Ovary (tissue), 9 donors: ENCODE data around the gene TBC1D7. TPM values are rescaled to one million over a fixed set of nuclear protein-coding genes. Genes with fewer than 3 reads are reported as not detected.

ENCODE experiments used
- DNase-seq, 5 donors: peaks; one replicate each; pipeline ENCODE4 v3.0.0-alpha.2; 2019 to 2020
- H3K27ac ChIP-seq, 2 donors: fragments of 200-600 bp; one replicate each; pipeline versions ENCODE4 v1.5.1 to v1.8.0; 2019 to 2022
- H3K27me3 ChIP-seq: fragments of 200-600 bp; one replicate; pipeline ENCODE4 v1.8.0; 2022
- H3K36me3 ChIP-seq: fragments of 200-600 bp; sonication (generic); one replicate; pipeline ENCODE4 v1.5.1; 2019
- H3K4me1 ChIP-seq: one replicate; pipeline ENCODE4 v1.8.1; 2013; ENCODE audit warnings: mild to moderate bottlenecking, moderate library complexity; ENCODE audit not compliant: insufficient read depth
- H3K4me3 ChIP-seq: fragments of 200-600 bp; sonication (generic); one replicate; pipeline ENCODE4 v1.5.1; 2017
- H3K9me3 ChIP-seq, 2 donors: fragments of 200-600 bp in 1 of 2; sonication (generic) in 1 of 2; one replicate each; pipeline versions ENCODE4 v1.5.1 to v1.8.1; 2013 to 2019; ENCODE audit warnings: mild to moderate bottlenecking in 1 of 2, moderate library complexity in 1 of 2
- EP300 ChIP-seq: sonication (generic); formaldehyde crosslinking; IDR thresholded peaks from one replicate; pipeline ENCODE4 v1.6.1; 2017; ENCODE audit warnings: antibody characterized with exemption
- POLR2A ChIP-seq: fragments of 450-650 bp; IDR thresholded peaks from one replicate; pipeline ENCODE4 v1.6.1; 2017; ENCODE audit warnings: antibody characterized with exemption, mild to moderate bottlenecking, moderate library complexity
- WGBS, 3 donors: extraction: QIAGEN DNeasy Blood & Tissue Kit in 1 of 3; methylation state at CpG; one replicate each; pipeline versions ENCODE4 v1.1.5 to v1.1.7; 2013 to 2017; 5-methylcytosine and 5-hydroxymethylcytosine counted together
- intact Hi-C, 4 donors: fragments of 100-400 bp; cut with DNase I; formaldehyde crosslinking; loops; one replicate each; pipeline versions ENCODE4 v1.11.0 to v1.15.1; 2022 to 2023
- polyA plus RNA-seq, 2 donors: library from polyadenylated mRNA; stranded (reverse); fragments of 200-250 nt in 1 of 2; fragments of 350-450 nt in 1 of 2; fragmentation: Illumina TruSeq in 1 of 2; extraction: RNeasy Lipid Tissue Mini Kit (QIAGEN cat#74804) in 1 of 2; gene quantifications; one replicate each; pipeline ENCODE4 v1.2.3, GENCODE V29; 2013 to 2014
- total RNA-seq, 7 donors: library from RNA; depleted of rRNA in 2 of 7; stranded (reverse); fragments of >200 nt in 2 of 7; fragmentation: NEBNext Ultra II Directional in 3 of 7; extraction: Animal tissue kit (Norgen Biotek cat#: 25700) in 3 of 7; gene quantifications; one replicate each; pipeline versions ENCODE4 v1.1.0 to v1.2.4, GENCODE V29; 2016 to 2023
- TF ChIP-seq, protein P1 (sequence below), 3 donors: fragments of 450-650 bp in 2 of 3; fragments of 200-600 bp in 1 of 3; IDR thresholded peaks; one replicate each; pipeline versions ENCODE4 v1.5.1 to v1.8.0; 2016 to 2022; ENCODE audit warnings: antibody characterized with exemption in 3 of 3, mild to moderate bottlenecking in 1 of 3
- donor health status: DM: no; HTN: no; CAD: no; lungs with moderate emphysema.
- donor health status: DM: no; HTN: no; CAD: no.
- donor health status: Bipolar disorder and iron deficiency.
- donor health status: DM: yes; HTN: yes; CAD: no.
- donor health status: DM: no; HTN: no; CAD: no.
- donor health status: DM: yes; HTN: yes; CAD: no.

TBC1D7 gene
- total and polyA plus RNA-seq, 9 donors, result 4.7 to 11.9 (median 7.5) TPM

DNA sequence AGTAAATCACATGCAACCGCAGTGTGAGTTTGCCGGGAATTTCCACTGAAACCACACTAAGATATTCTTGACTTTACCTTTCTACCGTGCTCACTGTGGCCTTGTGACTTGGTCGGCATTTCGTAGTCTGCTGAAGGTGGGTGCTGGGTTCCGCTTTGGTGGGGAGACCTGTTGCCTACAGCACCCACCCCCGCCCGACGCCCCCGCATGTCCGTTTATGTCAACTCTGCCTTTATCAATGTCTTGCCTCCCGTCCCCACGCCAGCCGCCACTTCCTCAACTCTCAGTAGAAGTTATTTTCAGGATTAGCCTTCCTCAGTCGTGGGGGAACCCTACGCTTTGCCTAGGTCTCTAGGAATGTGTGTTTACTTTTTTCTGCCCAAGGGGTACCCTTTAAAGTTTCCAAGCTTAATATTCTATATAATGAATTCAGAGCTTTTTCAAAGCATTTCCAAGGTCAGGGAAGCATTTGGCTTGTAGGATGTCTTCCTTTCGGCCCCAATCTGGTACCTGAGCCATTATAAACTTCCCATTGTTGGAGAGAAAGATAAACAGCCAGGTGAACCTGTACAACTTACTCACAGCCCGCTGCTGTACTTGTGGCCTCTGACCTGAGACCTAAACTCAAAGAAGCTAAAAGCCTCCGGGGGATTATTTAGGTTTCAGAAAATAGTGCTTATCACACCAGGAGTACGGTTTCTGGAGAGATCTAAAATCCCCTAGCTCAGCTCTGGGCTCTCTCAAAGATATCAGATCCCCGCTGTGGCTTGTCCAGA lies 54.2 kb downstream of the TBC1D7 start:
- Histone ChIP-seq H3K27ac (no peak overlapping the region), H3K4me3 (no peak overlapping the region)

GRCh38 chr6:13273202-13273930 lies 55.0 kb downstream of the TBC1D7 start:
- Histone ChIP-seq H3K27me3 (no peaks in the 10 kb centered on the region), H3K36me3 (no peaks in the 10 kb centered on the region), H3K4me1 (peaks cover 6% of the 10 kb centered on the region), H3K4me3 (no peak overlapping the region), H3K27ac (no peak overlapping the region), H3K9me3 (no peaks in the 10 kb centered on the region)
- WGBS, 3 donors, result 67 to 83% (median 78%) methylated on average over 10 of the region's 10 CpGs
- TF ChIP-seq, protein P1, sequence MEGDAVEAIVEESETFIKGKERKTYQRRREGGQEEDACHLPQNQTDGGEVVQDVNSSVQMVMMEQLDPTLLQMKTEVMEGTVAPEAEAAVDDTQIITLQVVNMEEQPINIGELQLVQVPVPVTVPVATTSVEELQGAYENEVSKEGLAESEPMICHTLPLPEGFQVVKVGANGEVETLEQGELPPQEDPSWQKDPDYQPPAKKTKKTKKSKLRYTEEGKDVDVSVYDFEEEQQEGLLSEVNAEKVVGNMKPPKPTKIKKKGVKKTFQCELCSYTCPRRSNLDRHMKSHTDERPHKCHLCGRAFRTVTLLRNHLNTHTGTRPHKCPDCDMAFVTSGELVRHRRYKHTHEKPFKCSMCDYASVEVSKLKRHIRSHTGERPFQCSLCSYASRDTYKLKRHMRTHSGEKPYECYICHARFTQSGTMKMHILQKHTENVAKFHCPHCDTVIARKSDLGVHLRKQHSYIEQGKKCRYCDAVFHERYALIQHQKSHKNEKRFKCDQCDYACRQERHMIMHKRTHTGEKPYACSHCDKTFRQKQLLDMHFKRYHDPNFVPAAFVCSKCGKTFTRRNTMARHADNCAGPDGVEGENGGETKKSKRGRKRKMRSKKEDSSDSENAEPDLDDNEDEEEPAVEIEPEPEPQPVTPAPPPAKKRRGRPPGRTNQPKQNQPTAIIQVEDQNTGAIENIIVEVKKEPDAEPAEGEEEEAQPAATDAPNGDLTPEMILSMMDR (IDR thresholded peaks at IDR 0.05), result no peak
- TF ChIP-seq EP300 (no peak), POLR2A (no peak)
- intact Hi-C loops, result no loop called here
- no peak for DNase-seq

More for the DNA sequence above, 54.2 kb downstream of the TBC1D7 start:
- 76 to 78% (median 76%) methylated on average over 21 of the region's 21 CpGs for WGBS, 3 donors
- intact Hi-C loops, result no loop called here
- Histone ChIP-seq H3K27me3 (no peaks in the 10 kb centered on the region), H3K9me3 (no peaks in the 10 kb centered on the region), H3K4me1 (peaks cover 5% of the 10 kb centered on the region), H3K36me3 (no peaks in the 10 kb centered on the region)
- no peak for DNase-seq
- TF ChIP-seq POLR2A, result no peak
- no peak for TF ChIP-seq EP300
- TF ChIP-seq, protein P1 (IDR thresholded peaks at IDR 0.05), result no peak

DNA sequence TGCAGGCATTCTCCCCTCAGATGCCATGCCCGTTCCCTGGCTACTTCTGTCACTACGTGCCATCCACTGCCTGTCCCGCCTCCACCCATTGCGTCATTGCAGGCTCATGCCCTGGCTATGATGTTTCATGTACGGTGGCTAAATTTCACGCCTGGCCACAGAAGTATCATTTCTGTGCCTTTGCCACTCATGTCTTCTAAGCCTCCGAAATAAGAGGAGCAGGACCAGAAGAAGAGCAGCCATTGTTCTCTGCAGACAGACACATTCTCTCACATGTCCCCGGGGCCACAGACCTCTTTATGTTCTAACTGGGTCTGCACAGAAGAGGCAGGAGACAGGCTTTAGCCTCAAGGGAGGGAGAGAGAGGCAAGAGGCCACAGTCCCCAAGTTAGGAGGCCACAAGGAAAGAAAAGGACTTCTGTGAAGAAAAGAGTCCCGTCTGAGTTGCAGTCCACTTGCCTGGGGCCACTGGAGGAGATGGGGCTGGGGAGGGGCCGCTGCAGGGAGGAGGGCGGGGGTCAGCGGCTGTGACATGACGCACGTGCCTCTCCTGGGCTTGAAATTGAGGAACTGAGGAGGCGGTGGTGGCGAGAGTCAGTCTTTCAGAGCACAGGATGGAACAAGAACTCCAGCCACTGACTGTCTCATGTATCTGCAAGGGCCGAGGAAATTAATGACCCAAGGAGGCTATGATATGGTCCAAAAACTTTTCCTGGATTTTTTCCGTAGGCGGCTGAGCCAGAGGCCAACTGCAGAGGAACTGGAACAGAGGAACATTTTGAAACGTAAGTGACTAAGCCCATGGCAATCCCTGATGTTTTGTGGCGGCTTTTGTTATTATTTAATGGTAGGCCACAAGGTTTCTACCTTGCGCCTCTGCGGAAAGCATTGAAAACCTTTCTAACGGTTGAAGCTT lies 55.9 kb downstream of the TBC1D7 start:
- no peak overlapping the region for H3K4me3 ChIP-seq
- DNase-seq, result no peak
- H3K27ac ChIP-seq, result no peak overlapping the region
- WGBS, 3 donors, result 92 to 93% (median 92%) methylated on average over 24 of the region's 24 CpGs
- H3K27me3 ChIP-seq, result no peaks in the 10 kb centered on the region
- H3K9me3 ChIP-seq, result no peaks in the 10 kb centered on the region
- H3K4me1 ChIP-seq, result peaks cover 6% of the 10 kb centered on the region
- H3K36me3 ChIP-seq, result no peaks in the 10 kb centered on the region
- TF ChIP-seq, protein P1 (IDR thresholded peaks at IDR 0.05), result no peak
- TF ChIP-seq POLR2A, result no peak
- no peak for TF ChIP-seq EP300
- intact Hi-C loops, result no loop called here

DNA sequence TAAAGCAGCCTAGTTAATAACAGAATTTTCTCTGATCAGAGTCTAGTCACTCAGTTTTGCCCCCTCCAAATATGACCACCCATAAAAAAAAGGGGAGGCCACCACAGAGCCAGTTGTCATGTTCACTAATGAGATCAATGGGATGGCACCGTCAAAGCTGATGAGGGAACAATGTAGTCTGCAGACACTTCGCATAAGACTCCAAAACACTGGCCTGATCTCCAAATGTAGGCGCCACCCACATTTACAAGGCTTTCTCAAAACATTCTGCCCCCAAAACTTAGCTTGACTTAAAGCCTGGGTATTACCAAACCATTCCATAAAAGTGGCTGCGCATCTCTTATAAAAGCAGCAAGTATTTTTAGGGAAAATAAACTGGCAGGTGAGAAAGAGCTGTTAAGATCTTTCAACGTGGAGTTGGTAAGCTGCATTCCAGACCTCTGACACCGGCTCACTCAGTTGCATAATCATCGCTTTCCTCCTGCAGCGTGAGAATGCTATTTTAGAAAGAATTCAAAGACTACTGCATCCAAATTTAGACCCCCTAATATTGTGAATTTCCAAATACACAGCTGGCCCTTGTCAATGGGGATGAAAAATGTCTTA lies 59.3 kb downstream of the TBC1D7 start:
- no peak overlapping the region for H3K4me3 ChIP-seq
- DNase-seq, result peak in 1 of 5 donors; percentile 14
- intact Hi-C loops, result no loop called here
- no peaks in the 10 kb centered on the region for H3K36me3 ChIP-seq
- no peaks in the 10 kb centered on the region for H3K9me3 ChIP-seq
- H3K27me3 ChIP-seq, result no peaks in the 10 kb centered on the region
- TF ChIP-seq EP300 (no peak), POLR2A (no peak)
- TF ChIP-seq, protein P1 (IDR thresholded peaks at IDR 0.05), result no peak
- peaks cover 6% of the 10 kb centered on the region for H3K4me1 ChIP-seq
- 26 to 36% (median 26%) methylated on average over 8 of the region's 8 CpGs for WGBS, 3 donors
- H3K27ac ChIP-seq, result no peak overlapping the region
